Neutrophil (primary cell): ENCODE data around the gene BYSL.

ENCODE experiments used
- H3K27ac ChIP-seq: fragments of 200-600 bp; sonication (generic); 2 replicates; pipeline ENCODE4 v1.5.1; 2016; ENCODE audit warnings: mild to moderate bottlenecking, moderate library complexity
- H3K27me3 ChIP-seq: fragments of 200-600 bp; sonication (generic); 2 replicates; pipeline ENCODE4 v1.6.0; 2016; ENCODE audit warnings: mild to moderate bottlenecking
- H3K36me3 ChIP-seq: fragments of 200-600 bp; sonication (generic); 2 replicates; pipeline ENCODE4 v1.5.1; 2017
- H3K4me1 ChIP-seq, 2 experiments: fragments of 200-600 bp in 1 of 2; sonication (generic) in 1 of 2; 1 replicate in 1 of 2; 2 replicates in 1 of 2; pipeline versions ENCODE4 v1.5.1 to v1.6.1; 2013 to 2016; ENCODE audit warnings: low read depth in 1 of 2, low read length in 1 of 2, mild to moderate bottlenecking in 1 of 2, moderate library complexity in 1 of 2; ENCODE audit not compliant: control insufficient read depth in 1 of 2, insufficient read depth in 1 of 2
- H3K4me3 ChIP-seq, 2 experiments: fragments of 200-600 bp in 1 of 2; sonication (generic) in 1 of 2; 1 replicate in 1 of 2; 2 replicates in 1 of 2; pipeline ENCODE4 v1.5.1; 2013 to 2016; ENCODE audit warnings: low read depth in 1 of 2, low read length in 1 of 2, mild to moderate bottlenecking in 1 of 2, moderate library complexity in 1 of 2
- H3K9me3 ChIP-seq: fragments of 200-600 bp; sonication (generic); 2 replicates; pipeline ENCODE4 v1.5.1; 2016
- TF ChIP-seq, protein P1 (sequence below): fragments of 200-600 bp; sonication (generic); IDR thresholded peaks from 2 replicates; pipeline ENCODE4 v1.5.1; 2016; ENCODE audit warnings: antibody characterized with exemption

The BYSL gene

GRCh38 chr6:41963371-41963770 is 42.1 kb downstream of the BYSL start:
- H3K27ac ChIP-seq, result no peak overlapping the region
- H3K36me3 ChIP-seq, result no peaks in the 10 kb centered on the region
- no peaks in the 10 kb centered on the region for H3K27me3 ChIP-seq
- no peak overlapping the region for H3K4me3 ChIP-seq
- TF ChIP-seq, protein P1, sequence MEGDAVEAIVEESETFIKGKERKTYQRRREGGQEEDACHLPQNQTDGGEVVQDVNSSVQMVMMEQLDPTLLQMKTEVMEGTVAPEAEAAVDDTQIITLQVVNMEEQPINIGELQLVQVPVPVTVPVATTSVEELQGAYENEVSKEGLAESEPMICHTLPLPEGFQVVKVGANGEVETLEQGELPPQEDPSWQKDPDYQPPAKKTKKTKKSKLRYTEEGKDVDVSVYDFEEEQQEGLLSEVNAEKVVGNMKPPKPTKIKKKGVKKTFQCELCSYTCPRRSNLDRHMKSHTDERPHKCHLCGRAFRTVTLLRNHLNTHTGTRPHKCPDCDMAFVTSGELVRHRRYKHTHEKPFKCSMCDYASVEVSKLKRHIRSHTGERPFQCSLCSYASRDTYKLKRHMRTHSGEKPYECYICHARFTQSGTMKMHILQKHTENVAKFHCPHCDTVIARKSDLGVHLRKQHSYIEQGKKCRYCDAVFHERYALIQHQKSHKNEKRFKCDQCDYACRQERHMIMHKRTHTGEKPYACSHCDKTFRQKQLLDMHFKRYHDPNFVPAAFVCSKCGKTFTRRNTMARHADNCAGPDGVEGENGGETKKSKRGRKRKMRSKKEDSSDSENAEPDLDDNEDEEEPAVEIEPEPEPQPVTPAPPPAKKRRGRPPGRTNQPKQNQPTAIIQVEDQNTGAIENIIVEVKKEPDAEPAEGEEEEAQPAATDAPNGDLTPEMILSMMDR, result no peak
- H3K4me1 ChIP-seq, result peaks cover 11% of the 10 kb centered on the region in 2 experiments
- no peaks in the 10 kb centered on the region for H3K9me3 ChIP-seq

GRCh38 chr6:41964201-41964887 is 43.0 kb downstream of the BYSL start:
- H3K27me3 ChIP-seq, result no peaks in the 10 kb centered on the region
- no peak overlapping the region for H3K4me3 ChIP-seq
- no peak overlapping the region for H3K27ac ChIP-seq
- TF ChIP-seq, protein P1, result no peak
- H3K36me3 ChIP-seq, result no peaks in the 10 kb centered on the region
- peaks cover 11% of the 10 kb centered on the region in 2 experiments for H3K4me1 ChIP-seq
- H3K9me3 ChIP-seq, result no peaks in the 10 kb centered on the region

GRCh38 chr6:41965429-41966213 is 44.3 kb downstream of the BYSL start:
- Histone ChIP-seq H3K9me3 (no peaks in the 10 kb centered on the region), H3K27me3 (no peaks in the 10 kb centered on the region), H3K27ac (no peak overlapping the region), H3K4me1 (peaks cover 15 to 21% of the 10 kb centered on the region in 2 experiments), H3K4me3 (no peak overlapping the region), H3K36me3 (no peaks in the 10 kb centered on the region)
- TF ChIP-seq, protein P1, result no peak

- Histone ChIP-seq H3K27me3 (no peaks in the 10 kb centered on the region), H3K27ac (peak overlapping the region; percentile 52), H3K4me3 (no peak overlapping the region), H3K36me3 (no peaks in the 10 kb centered on the region), H3K9me3 (no peaks in the 10 kb centered on the region), H3K4me1 (peaks cover 18 to 26% of the 10 kb centered on the region in 2 experiments)
- TF ChIP-seq, protein P1, result no peak
Observed at GRCh38 chr6:41966214-41966920, 45.1 kb downstream of the BYSL start.

GRCh38 chr6:41966961-41967311 is 45.6 kb downstream of the BYSL start:
- H3K27ac ChIP-seq, result peak overlapping the region; percentile 52
- H3K9me3 ChIP-seq, result no peaks in the 10 kb centered on the region
- peaks cover 18 to 26% of the 10 kb centered on the region in 2 experiments for H3K4me1 ChIP-seq
- H3K4me3 ChIP-seq, result no peak overlapping the region
- no peaks in the 10 kb centered on the region for H3K27me3 ChIP-seq
- H3K36me3 ChIP-seq, result no peaks in the 10 kb centered on the region
- TF ChIP-seq, protein P1, result no peak
